Left forelimb (tissue), 1 donor: Measurements from ENCODE around the gene RIT1.
"Not testable (repeated sequence)": the region's sequence is repeated elsewhere in the genome, so short reads cannot be mapped to it uniquely, and the experiment has no call there.

ENCODE experiments used
- DNase-seq: peaks from one replicate; pipeline ENCODE4 v3.0.0-alpha.2; 2018; ENCODE audit warnings: low spot score

The RIT1 gene

DNA sequence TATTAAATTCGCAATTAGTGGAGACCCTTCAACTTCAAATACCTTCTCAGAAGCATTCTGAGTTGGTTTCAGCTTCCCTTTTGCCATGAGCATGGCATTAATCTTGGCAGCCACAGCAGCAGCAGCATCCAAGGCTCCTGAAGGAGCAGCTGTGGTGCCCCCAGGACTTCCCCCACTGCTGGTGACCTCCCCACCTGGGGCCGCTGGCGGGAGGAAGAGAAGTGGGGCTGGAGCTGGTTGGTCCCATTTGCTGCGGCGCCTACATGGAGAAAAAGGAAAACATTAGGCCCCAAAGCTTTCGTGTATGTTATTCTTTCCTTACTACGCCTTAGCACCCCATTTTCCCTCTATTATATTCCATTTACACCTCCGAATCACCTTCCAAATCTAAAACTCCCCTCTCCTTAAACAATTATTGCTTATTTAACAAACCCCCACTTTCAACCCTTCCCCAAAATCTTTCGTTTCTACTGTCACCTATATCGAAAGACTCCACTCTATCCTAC lies 22.5 kb upstream of the RIT1 start:
- DNase-seq = no peak

DNA sequence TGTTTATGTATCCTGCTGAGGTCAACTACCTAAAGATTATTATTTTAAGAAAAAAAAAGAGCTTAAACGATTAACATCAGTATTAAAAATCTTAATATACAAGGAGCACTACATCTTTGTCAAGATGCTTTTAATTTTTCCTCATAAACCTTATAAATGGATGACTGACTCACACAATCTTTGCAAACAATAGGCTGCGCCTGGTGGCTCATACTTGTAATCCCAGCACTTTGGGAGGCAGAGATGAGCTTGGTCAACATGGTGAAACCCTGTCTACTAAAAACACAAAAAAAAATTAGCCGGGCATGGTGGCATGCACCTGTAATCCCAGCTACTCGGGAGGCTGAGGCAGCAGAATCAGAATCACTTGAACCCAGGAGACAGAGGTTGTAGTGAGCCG lies 21.3 kb upstream of the RIT1 start:
- DNase-seq = no peak

DNA sequence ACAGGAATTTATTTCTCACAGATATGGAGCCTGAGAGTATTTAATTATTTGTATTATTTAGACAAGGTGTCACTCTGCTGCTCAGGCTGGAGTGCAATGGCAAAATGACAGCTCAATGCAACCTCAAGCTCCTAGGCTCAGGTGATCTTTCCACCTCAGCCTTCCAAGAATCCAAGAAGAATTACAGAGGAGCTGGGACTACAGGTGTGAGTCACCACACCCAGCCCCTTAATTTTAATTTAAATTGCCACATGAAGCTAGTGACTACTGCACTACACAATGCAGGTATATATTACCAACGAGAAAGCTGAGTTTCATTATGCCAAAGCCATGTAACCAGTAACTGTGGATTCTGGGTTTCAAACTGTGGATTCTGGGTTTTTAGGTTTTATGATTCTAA lies 20.9 kb upstream of the RIT1 start:
- DNase-seq = no peak

DNA sequence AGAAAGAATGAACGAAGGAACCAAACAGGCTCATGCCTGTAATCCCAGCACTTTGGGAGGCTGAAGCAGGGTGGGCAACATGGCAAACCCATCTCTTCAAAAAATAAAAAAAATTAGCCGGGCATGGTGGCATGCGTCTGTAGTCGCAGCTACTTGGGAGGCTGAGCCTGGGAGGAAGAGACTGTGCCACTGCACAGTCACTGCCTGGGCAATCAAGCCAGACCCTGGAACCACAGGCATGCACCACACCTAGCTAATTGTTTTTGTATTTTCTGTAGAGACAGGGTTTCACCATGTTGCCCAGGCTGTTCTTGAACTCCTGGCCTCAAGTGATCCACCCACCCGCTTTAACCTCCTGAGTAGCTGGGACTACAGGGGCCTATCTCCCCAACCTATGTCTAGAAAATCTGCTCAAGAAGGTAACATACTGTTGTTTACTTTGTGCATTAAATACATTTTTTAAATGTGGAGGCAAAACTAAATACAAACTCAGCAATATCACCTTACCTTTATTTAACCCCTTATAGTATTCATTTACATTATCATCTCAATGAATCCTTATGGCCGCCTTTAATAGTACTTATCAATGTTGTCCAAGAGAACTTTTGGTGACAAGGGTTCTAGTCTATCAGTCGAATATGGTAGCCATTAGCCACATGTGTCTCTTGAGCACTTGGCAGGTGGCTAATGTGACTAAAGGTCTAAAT lies 20.3 kb upstream of the RIT1 start:
- no peak for DNase-seq

DNA sequence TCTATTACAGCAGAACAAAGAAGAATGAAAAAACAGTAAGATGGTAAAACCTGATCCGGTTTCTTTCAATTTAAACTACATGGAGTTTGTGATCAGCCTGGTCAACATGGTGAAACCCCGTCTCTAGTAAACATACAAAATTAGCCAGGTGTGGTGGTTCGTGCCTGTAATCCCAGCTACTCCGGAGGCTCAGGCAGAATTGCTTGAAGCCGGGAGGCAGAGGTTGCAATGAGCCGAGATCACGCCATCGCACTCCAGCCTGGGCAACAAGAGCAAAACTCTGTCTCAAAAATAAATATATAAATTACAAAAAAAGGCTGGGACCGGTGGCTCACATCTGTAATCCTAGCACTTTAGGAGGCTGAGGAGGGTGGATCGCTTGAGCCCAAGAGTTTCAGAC lies 19.6 kb upstream of the RIT1 start:
- not testable (repeated sequence) for DNase-seq

DNA sequence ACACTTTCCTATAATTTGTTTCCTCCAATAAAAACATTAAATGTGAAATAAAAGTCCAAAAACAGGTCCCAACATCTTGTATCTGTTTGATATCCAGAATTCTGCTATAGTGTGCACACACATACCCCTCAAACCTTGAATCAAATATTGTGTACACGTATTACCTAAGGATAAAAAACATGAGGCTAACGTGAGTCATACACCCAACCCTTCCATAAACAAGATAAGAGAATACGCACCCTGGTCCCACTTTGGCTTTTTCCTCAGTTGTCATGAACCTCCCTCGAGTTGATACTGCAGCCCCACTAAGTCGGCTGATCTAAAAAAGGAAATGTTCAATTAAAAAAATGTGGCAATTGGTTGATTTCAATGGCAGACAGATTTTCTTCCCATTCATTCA lies 17.9 kb upstream of the RIT1 start:
- DNase-seq = no peak

DNA sequence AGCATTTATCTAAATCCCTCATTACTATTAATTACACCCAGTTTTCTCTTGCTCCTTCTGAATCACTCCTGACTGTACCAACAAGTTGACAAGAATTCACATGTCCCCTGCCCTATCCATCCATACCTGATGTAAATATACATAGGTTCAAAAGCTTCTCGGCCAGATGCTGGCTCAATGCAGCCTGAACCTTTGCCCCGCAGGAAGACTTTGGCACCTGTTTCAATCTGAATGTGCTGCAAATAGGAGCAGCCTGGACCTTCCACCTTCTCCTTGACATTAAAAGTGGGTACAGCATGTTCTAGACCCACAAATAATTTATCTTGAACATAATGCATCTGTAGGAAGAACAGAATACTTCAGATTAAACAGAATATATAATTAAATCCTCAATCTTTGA lies 14.4 kb upstream of the RIT1 start:
- no peak for DNase-seq

DNA sequence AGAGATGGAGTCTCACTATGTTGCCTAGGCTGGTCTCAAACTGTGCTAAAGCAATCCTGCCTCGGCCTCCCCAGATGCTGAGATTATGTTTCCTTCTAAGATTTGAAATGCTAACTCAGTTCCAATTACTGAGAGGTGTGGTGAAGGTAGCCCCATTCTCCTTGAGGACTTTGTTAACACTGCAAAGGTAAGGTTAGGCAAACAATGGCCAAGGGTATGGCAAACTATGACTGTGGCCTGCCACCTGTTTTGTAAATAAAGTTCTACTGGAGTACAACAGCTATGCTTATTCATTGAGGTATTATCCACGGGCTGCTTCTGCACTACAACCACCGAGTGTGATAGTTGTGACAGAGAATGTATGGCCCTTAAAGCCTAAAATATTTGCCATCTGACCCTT lies 9.6 kb upstream of the RIT1 start:
- no peak for DNase-seq

DNA sequence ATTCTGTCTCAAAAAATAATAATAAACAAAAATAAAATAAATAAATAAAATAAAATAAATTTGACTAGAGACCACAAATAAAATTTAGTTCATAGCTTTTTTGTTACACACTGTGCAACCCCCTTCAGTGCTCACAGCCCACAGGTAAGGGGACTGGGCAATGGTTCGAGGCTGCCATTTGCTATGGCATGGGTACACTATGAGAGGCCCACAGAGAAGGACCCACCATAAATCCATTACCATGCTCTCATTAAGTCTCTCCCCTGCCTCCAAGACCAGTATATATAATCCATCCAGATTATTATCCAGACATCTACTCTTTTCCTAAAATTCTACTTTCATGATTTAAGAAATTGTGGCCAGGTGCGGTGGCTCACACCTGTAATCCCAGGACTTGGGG lies 8.7 kb upstream of the RIT1 start:
- no peak for DNase-seq

DNA sequence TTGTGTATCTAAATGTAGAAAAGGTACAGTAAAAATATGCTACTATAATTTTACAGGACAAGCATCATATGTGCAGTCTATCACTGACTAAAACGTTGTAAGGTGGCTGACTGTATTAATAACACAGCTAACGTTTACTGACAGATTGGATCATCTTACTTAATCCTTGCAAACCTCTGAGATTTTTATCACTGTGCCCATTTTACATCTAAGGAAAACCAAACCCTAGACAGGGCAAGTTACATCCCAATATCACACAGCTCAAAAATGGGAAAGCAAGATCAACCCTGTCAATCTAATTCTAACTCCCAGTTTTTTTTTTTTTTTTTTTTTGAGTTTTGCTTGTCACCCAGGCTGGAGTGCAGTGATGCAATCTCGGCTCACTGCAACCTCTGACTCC lies 7.5 kb upstream of the RIT1 start:
- DNase-seq = no peak

DNA sequence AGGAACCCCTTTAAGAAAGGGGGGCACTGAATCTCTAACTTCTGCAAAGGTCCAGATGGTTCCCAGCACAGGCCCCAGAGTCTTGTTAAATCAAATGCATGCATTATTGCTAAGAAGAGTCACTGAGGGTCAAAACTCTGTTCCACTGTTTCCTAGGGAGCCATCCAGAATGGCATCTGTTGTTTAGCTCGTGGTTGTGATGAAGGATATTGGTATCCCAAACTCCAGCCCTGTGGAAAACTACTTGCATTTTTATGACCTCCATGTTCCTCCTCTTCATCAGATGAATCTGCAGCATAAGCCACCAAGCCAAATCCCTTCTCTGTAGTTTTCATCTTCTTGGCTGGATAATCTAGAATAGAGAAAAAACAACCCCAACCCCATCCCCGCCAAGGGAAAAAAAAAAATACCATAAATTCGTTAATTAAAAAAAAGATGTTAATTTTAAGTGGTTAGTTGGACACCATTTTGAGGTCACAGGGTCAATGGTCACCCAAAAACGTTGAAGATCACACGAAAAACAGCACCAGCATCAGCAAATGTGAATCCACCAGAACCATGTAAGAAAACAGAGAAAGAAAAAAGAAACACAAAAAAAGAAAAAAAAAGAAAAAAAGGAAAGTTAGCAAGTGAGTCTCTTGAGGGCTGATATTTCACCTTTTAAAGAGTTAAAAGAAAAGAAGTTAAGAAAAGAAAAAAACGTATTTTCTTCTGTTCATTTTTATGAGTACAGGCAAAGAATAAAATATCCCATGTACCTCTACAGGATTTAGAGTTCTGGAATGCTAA lies 3.0 kb upstream of the RIT1 start:
- no peak for DNase-seq

DNA sequence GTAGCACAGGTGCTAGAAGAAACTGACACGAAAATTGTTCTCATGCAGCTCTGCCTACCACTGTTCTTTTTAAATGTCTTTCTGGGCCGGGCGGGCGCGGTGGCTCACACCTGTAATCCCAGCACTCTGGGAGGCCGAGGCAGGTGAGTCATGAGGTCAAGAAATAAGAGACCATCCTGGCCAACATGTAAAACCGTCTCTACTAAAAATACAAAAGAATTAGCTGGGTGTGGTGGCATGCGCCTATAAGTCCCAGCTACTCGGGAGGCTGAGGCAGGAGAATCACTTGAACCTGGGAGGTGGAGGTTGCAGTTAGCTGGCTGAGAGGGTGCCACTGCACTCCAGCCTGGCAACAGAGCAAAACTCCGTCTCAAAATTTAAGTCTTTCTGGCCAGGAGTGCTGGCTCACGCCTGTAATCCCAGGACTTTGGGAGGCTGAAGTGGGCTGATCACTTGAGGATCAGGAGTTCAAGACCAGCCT lies 947 bp upstream of the RIT1 start:
- DNase-seq = no peak

DNA sequence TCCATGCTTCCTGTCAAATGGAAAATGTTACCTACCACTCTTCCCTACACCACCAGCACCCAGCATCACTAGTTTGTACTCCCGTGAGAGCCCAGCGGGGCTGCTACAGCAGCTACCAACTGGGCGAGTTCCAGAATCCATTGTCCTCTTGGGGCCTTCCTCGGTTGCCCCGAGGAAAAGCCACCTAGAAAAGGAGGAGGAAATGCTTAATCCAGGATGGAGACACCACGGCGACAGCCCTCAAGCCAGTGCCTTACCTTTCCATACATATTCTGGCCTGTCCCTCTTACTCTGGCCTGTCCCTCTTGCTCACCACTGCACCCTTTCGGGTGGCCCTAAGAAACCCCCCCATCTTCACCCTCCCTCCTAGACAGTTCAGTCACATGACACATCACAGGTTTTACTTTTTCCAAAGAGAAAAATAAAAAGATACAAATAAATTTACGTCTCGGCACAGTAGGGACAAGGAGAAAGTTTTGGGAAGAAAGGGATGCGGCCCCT lies 478 bp downstream of the RIT1 start:
- DNase-seq = no peak

DNA sequence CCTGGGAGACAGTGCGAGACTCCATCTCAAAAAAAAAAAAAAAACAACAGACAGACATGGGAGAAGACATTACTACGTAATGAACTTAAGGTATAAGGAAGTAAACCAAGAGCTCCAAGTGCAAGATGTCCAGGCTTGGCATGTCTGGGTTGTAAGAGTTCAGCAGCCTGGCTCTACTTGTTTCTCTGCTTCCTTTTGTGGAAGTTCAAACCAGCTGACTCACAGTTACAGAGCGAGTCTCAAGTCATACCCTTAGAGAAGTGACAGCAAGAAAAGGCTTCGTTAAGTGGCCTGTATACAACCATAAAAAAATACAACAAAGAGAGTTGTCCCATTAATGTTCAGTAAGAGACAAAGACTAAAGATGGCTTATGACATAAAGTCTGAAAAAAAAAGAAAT lies 1.3 kb downstream of the RIT1 start:
- no peak for DNase-seq

DNA sequence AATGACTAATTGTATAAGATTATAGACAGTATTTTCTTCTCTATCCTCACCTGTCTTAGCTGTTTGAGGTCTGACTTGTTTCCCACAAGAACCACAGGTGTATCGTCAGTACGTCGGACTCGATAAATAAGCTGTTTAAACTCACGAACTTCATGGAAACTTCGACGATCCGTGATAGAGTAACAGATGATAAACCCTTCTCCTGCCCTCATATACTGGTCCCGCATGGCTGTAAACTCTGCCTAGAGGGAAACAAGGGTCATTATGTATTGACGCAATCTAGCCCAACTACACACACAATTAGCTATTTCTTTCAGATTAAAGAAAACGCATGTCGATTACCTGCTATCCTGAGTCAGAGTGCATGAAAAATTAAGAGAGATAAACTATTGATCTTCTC lies 6.9 kb downstream of the RIT1 start:
- DNase-seq = no peak

DNA sequence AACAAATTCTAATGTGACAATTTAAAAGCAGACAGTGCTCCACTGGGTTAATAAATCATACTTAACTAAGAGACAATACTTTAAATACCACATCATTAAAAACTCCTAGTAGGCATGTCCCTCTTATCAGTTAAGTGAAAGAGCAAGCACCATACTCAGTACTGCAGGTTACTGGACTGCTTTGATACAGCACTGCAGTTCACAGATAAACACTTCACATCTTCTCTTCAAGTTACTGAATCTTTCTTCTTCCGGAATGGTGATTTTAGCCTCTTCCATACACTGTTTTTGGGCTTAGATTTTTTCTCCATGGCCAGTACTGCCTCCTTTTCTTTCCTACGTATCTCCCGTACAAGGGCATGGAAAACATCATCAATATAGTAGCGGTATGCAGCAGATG lies 11.0 kb downstream of the RIT1 start:
- no peak for DNase-seq

DNA sequence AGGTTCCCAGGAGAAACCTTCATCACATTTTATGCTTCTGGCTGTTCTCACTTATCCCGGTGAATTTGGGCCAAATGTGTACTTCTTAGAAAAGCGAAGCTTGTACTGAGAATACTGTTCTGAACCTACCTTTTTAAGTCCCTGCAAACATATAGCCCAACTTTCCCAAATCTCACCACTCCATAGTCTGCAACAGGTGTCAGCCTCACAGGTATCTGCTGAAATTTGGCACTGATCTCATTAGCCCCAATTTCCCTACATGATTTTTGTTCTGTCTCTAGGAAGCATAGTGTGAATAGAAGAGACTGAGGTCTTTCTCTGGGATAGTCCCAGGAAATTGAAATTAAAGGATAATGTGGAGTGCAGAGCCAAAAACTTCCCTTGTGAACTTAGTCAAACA lies 11.5 kb downstream of the RIT1 start:
- DNase-seq = no peak

DNA sequence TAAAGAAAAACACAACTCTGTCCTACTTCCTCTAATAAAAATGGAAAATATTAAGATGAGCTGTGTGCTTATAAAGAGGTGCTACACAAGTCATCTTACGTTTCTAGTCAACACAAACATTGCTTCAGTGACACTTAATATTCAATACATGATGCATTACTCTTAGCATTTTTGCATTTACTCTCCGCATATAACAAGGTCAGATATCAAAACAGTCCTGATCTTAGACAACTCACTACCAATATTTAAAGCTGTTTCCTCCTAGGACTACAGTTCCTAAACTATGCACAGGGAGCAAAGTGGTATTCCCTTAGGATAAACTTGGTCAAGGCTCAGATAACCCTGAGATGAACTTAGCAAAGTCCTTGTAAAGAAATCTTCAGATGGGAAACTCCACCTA lies 12.3 kb downstream of the RIT1 start:
- DNase-seq = no peak

DNA sequence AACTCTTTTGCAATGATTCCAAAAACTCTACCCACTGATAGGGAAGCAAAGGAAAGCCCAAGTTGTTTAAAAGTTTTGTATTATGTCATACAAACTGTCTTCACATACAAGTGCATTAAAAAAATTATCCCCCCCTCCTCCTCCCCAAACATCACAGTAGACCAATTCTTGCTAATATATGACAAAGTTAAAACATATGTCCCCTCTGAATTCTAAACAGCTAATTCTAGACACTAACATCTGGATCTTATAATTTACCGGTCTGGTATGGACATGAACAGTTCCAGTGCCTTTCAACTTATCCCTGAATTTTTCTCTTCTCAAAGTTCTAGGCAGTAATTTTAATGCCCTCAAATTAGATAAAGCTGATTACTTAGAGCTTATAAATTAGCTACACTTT lies 13.4 kb downstream of the RIT1 start:
- no peak for DNase-seq

DNA sequence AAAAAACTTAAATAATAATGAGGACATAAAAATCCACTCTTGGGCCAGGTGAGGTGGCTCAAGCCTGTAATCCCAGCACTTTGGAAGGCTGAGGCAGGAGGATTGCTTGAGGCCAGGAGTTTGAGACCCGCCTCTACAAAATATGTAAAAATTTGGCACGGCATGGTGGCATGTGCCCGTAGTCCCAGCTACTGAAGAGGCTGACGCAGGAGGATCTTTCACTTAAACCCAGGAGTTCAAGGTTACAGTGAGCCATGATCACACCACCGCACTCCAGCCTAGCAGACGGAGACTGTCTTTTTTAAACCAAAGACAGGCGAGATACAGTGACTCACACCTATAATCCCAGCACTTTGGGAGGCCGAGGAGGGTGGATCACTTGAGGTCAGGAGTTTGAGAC lies 14.7 kb downstream of the RIT1 start:
- DNase-seq = not testable (repeated sequence)

DNA sequence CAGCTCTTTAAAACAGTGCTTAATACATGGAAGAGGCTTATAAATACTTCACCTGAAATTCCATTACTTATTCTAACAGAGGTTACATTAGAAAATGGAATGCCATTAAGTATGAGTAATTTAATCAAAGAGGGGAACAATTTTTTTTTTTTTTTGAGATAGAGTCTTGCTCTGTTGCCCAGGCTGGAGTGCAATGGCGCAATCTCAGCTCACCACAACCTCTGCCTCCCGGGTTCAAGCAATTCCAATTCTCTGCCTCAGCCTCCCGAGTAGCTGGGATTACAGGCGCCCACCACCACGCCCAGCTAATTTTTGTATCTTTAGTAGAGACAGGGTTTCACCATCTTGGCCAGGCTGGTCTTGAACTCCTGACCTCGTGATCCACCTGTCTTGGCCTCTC lies 15.5 kb downstream of the RIT1 start:
- DNase-seq = not testable (repeated sequence)

DNA sequence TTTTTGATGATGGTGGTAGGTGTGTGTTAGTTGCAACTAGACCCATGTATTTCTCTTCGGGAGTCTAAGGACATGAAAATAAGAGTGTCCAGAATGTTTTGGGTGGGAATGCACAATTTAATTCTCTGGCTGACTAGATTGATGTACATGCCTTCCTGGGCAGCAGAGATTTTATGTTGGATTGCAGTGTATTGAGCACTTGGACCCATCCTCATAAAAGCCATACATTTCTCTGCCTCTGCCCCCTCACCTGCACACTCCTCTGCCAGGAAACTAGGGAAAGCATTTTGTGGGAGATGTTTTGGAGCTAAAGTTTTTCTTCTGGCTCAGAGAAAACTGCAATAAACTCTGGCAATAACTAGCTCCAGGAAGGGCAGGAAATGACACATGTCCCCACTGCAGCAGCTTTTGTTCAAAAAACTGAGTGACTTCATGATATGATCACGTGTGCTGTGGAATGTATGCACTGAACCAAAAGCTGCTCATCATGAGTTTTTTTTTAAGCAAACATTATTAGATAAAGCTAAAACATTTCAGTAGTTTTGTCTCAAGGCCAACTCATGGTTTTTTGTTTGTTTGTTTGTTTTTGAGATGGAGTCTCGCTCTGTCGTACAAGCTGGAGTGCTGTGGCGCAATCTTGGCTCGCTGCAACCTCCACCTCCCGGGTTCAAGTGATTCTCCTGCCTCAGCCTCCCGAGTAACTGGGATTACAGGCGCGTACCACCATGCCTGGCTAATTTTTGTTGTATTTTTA lies 17.6 kb downstream of the RIT1 start:
- DNase-seq = no peak

DNA sequence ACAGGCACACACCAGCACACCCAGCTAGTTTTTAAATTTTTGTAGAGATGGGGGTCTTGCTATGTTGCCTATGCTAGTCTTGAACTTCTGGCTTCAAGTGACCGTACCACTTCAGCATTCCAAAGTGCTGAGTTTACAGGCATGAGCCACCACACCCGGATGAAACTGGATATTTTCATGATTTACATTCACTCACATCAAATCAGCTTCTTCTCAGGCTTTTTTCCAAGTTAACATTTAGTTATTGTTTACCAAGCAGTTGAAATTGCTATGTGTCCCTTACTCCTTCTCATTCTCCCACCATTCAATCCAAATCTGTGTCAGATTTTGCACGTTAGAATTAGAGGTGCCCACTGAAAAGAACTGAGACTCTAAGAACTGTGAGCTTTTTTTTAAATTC lies 18.4 kb downstream of the RIT1 start:
- no peak for DNase-seq
